AG09309 (cell line): ENCODE measurements around the gene ASPA.

Experiments
- DNase-seq: peaks from one replicate; pipeline ENCODE4 v3.0.0-alpha.2; 2010; ENCODE audit warnings: low read depth
- H3K4me3 ChIP-seq: 2 replicates; pipeline ENCODE4 v1.5.1; 2011; ENCODE audit warnings: mild to moderate bottlenecking, low read depth, low read length, moderate library complexity; ENCODE audit not compliant: control insufficient read depth
- TF ChIP-seq, protein P1 (sequence below): IDR thresholded peaks from 2 replicates; pipeline ENCODE4 v1.5.1; 2011; ENCODE audit warnings: mild to moderate bottlenecking, low read depth, low read length, inconsistent platforms; ENCODE audit not compliant: insufficient read depth, control insufficient read depth; ENCODE audit errors: missing control alignments

The ASPA gene

GRCh38 chr17:3469529-3469928, 6.3 kb upstream of the ASPA start:
- TF ChIP-seq, protein P1, sequence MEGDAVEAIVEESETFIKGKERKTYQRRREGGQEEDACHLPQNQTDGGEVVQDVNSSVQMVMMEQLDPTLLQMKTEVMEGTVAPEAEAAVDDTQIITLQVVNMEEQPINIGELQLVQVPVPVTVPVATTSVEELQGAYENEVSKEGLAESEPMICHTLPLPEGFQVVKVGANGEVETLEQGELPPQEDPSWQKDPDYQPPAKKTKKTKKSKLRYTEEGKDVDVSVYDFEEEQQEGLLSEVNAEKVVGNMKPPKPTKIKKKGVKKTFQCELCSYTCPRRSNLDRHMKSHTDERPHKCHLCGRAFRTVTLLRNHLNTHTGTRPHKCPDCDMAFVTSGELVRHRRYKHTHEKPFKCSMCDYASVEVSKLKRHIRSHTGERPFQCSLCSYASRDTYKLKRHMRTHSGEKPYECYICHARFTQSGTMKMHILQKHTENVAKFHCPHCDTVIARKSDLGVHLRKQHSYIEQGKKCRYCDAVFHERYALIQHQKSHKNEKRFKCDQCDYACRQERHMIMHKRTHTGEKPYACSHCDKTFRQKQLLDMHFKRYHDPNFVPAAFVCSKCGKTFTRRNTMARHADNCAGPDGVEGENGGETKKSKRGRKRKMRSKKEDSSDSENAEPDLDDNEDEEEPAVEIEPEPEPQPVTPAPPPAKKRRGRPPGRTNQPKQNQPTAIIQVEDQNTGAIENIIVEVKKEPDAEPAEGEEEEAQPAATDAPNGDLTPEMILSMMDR: no peak
- H3K4me3 ChIP-seq: no peak overlapping the region
- DNase-seq: no peak

GRCh38 chr17:3471599-3471998, 4.2 kb upstream of the ASPA start, which contains the start of gene SPATA22:
Gene SPATA22, minus strand, starts transcription at chr17:3471819. Its CDS starts 2,494 bp downstream, at chr17:3469325.
- no peak for DNase-seq
- TF ChIP-seq, protein P1: no peak
- no peak within 1 kb of the TSS for H3K4me3 ChIP-seq

- DNase-seq: no peak
- H3K4me3 ChIP-seq: no peak overlapping the region
- TF ChIP-seq, protein P1: no peak
These were observed 3.7 kb upstream of the ASPA start for GRCh38 chr17:3472137-3472536.

GRCh38 chr17:3474212-3474611, 1.6 kb upstream of the ASPA start:
- H3K4me3 ChIP-seq: no peak overlapping the region
- no peak for DNase-seq
- TF ChIP-seq, protein P1: no peak

- no peak for DNase-seq
- no peak overlapping the region for H3K4me3 ChIP-seq
- TF ChIP-seq, protein P1: no peak
These were observed 529 bp upstream of the ASPA start for GRCh38 chr17:3475251-3475685.

- no peak overlapping the region for H3K4me3 ChIP-seq
- DNase-seq: no peak
- TF ChIP-seq, protein P1: no peak
These were observed 4.2 kb downstream of the ASPA start for GRCh38 chr17:3479988-3480387.

GRCh38 chr17:3482852-3483251, 7.1 kb downstream of the ASPA start:
- TF ChIP-seq, protein P1: no peak
- no peak for DNase-seq
- no peak overlapping the region for H3K4me3 ChIP-seq
